ENCODE measurements around the gene ARHGAP10. TPM values are rescaled to one million over a fixed set of nuclear protein-coding genes. Genes with fewer than 3 reads are reported as not detected.

The ARHGAP10 gene
- total RNA-seq, 1 experiment from 2014 or later = 11.7 TPM

DNA sequence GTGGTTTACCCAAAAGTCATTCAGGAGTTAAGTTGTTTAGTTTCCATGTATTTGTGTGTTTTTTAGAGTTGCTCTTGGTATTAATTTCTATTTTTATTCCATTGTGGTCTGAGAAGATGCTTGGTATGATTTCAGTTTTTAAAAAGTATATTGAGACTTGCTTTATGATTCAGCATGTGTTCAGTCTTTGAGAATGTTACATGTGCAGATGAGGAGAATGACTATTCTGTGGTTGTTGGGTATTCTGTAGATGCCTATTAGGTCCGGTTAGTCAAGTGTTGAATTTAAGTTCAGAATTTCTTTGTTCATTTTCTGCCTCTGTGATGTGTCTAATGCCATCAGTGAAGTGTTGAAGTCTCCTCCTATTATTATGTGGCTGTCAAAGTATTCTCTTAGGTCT lies 249.4 kb downstream of the ARHGAP10 start:
- Histone ChIP-seq H3K4me3 (ENCODE audit: low read depth in 2 of 2, low read length in 2 of 2) (no peak overlapping the region), H3K27me3 (ENCODE audit: control insufficient read depth, insufficient read depth, low read length) (no peaks in the 10 kb centered on the region), H3K4me1 (ENCODE audit: control insufficient read depth, insufficient read depth, low read length) (no peaks in the 10 kb centered on the region), H3K27ac (ENCODE audit: low read length) (no peak overlapping the region), H3K9me3 (ENCODE audit: control insufficient read depth, insufficient read depth, low read depth, low read length) (no peaks in the 10 kb centered on the region), H3K36me3 (ENCODE audit: control insufficient read depth, insufficient read depth, low read length) (no peaks in the 10 kb centered on the region)
- no peak for ATAC-seq
- in situ Hi-C loops (cut with HindIII; ENCODE audit: low pct_unique_long_range_greater_than_20kb, low sequenced_read_pairs) = no loop called here
- BruUV-seq (replicated peaks) = no TSS peak
- intact Hi-C loops (cut with micrococcal nuclease; ENCODE audit: unreplicated experiment) = no loop called here
- no peak for DNase-seq (ENCODE audit: low read depth, low spot score)
- POLR2A ChIA-PET = no interaction called here
- TF ChIP-seq, protein P1, sequence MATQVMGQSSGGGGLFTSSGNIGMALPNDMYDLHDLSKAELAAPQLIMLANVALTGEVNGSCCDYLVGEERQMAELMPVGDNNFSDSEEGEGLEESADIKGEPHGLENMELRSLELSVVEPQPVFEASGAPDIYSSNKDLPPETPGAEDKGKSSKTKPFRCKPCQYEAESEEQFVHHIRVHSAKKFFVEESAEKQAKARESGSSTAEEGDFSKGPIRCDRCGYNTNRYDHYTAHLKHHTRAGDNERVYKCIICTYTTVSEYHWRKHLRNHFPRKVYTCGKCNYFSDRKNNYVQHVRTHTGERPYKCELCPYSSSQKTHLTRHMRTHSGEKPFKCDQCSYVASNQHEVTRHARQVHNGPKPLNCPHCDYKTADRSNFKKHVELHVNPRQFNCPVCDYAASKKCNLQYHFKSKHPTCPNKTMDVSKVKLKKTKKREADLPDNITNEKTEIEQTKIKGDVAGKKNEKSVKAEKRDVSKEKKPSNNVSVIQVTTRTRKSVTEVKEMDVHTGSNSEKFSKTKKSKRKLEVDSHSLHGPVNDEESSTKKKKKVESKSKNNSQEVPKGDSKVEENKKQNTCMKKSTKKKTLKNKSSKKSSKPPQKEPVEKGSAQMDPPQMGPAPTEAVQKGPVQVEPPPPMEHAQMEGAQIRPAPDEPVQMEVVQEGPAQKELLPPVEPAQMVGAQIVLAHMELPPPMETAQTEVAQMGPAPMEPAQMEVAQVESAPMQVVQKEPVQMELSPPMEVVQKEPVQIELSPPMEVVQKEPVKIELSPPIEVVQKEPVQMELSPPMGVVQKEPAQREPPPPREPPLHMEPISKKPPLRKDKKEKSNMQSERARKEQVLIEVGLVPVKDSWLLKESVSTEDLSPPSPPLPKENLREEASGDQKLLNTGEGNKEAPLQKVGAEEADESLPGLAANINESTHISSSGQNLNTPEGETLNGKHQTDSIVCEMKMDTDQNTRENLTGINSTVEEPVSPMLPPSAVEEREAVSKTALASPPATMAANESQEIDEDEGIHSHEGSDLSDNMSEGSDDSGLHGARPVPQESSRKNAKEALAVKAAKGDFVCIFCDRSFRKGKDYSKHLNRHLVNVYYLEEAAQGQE (IDR thresholded peaks at IDR 0.05; ENCODE audit: insufficient read depth in 1 of 2, low read depth in 2 of 2, low read length in 1 of 2) = no peak
- TF ChIP-seq SIN3A (IDR thresholded peaks at IDR 0.05; ENCODE audit: borderline replicate concordance, insufficient read depth, low read depth, low read length) = no peak
- TF ChIP-seq TCF7L2 (IDR thresholded peaks at IDR 0.05; ENCODE audit: low read depth, low read length) = no peak
- TF ChIP-seq, protein P2, sequence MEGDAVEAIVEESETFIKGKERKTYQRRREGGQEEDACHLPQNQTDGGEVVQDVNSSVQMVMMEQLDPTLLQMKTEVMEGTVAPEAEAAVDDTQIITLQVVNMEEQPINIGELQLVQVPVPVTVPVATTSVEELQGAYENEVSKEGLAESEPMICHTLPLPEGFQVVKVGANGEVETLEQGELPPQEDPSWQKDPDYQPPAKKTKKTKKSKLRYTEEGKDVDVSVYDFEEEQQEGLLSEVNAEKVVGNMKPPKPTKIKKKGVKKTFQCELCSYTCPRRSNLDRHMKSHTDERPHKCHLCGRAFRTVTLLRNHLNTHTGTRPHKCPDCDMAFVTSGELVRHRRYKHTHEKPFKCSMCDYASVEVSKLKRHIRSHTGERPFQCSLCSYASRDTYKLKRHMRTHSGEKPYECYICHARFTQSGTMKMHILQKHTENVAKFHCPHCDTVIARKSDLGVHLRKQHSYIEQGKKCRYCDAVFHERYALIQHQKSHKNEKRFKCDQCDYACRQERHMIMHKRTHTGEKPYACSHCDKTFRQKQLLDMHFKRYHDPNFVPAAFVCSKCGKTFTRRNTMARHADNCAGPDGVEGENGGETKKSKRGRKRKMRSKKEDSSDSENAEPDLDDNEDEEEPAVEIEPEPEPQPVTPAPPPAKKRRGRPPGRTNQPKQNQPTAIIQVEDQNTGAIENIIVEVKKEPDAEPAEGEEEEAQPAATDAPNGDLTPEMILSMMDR (IDR thresholded peaks at IDR 0.05) = no peak
- TF ChIP-seq POLR2AphosphoS5 (IDR thresholded peaks at IDR 0.05; ENCODE audit: low read depth, low read length) = no peak
- CTCF ChIA-PET = no interaction called here

DNA sequence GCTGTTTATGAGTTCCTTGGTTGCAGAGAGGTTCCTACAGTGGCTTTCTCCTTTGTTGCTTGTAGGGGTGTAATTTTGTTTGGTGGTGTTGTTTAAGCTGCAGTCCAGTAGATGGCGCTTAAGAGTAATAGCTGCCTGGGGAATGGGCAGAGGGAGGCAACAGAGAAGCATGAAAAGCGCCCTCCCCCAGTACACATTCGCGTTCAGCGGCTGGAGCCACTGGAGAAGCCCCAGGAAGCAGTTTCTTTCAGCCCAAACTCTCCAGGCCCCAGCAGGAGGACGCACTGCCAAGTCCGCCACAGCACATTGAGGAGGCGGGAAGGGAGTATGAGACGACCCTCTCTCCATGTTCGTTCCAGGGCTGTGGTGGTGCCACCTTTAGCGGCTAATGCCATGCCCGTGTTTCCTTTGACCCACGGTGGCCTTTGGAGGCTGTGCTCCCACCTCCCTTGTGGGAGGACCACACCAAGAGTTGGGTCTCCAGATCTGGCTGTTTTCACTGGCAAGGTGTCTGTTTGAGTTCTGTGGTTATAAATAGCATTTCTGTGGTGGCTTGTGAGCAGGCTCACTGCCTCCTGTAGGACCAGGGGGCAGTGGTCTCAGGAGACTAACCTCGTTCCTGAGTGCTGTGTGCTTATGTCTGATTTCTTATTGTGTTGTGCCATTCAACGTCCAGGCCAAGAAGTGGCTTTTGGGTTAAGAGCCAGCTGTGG lies 252.3 kb downstream of the ARHGAP10 start:
- ATAC-seq (peak; percentile 65; the same call in 1 of the 2 replicates), DNase-seq (ENCODE audit: low read depth, low spot score) (peak; percentile 7)
- no peak for TF ChIP-seq TCF7L2 (IDR thresholded peaks at IDR 0.05; ENCODE audit: low read depth, low read length)
- TF ChIP-seq, protein P2 (IDR thresholded peaks at IDR 0.05) = peak; percentile 78
- TF ChIP-seq SIN3A (IDR thresholded peaks at IDR 0.05; ENCODE audit: borderline replicate concordance, insufficient read depth, low read depth, low read length) = no peak
- in situ Hi-C loops (cut with HindIII; ENCODE audit: low pct_unique_long_range_greater_than_20kb, low sequenced_read_pairs) = no loop called here
- ChIA-PET CTCF (interaction anchor here (0.6 kb wide), 1 partner anchor 582 kb away, joined by 6 read pairs; no protein-coding TSS in a partner anchor), POLR2A (interaction anchor here (0.5 kb wide), 1 partner anchor 15 kb away, joined by 3 read pairs; no protein-coding TSS in a partner anchor)
- intact Hi-C loops (cut with micrococcal nuclease; ENCODE audit: unreplicated experiment) = no loop called here
- Histone ChIP-seq H3K36me3 (ENCODE audit: control insufficient read depth, insufficient read depth, low read length) (no peaks in the 10 kb centered on the region), H3K27ac (ENCODE audit: low read length) (no peak overlapping the region), H3K27me3 (ENCODE audit: control insufficient read depth, insufficient read depth, low read length) (no peaks in the 10 kb centered on the region), H3K9me3 (ENCODE audit: control insufficient read depth, insufficient read depth, low read depth, low read length) (no peaks in the 10 kb centered on the region), H3K4me1 (ENCODE audit: control insufficient read depth, insufficient read depth, low read length) (no peaks in the 10 kb centered on the region), H3K4me3 (ENCODE audit: low read depth in 2 of 2, low read length in 2 of 2) (no peak overlapping the region)
- BruUV-seq (replicated peaks) = no TSS peak

All from Panc1 (cell line).